Loucy (cell line): Measurements from ENCODE around the gene TMPRSS13.

Experiments
- EZH2phosphoT487 ChIP-seq: fragments of 200-600 bp; IDR thresholded peaks from 2 replicates; pipeline ENCODE4 v1.6.1; 2018; ENCODE audit warnings: antibody characterized with exemption, mild to moderate bottlenecking, moderate library complexity, borderline replicate concordance
- TF ChIP-seq, protein P1 (sequence below): fragments of 200-600 bp; sonication (generic); conservative IDR thresholded peaks from 2 replicates; pipeline ENCODE4 v1.5.1; 2014; ENCODE audit warnings: mild to moderate bottlenecking, antibody characterized with exemption, low read length

DNA sequence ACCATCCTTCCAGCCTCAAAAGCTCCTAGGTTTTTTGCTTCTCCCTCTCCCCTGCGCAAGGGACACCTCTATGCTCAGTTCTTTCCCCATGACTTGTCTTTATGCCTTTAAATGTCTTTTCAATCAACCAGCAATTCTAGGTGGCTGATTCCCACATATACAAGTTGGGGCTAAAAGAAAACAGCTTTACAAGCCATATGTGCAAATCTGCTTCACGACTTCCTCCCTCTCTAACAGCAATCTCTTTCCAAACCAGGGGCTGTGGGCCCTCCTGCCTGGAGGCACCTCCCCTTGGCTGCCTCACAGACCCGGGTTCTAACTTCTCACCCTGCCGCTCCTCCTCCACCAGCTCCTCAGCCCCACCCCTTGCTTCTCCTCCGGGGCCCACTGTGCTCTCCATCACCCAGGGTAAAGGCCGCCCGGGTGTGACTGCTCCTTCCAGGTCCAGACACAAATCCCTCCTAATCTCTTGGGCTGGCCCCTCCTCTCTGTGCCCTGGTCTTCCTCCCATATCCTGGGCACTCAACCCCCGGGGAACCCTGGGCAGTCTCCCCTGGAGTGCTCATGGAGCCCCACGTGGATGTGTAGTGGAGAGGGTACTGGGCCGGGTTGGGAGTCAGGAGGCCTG lies 14.1 kb downstream of the TMPRSS13 start:
- TF ChIP-seq, protein P1, sequence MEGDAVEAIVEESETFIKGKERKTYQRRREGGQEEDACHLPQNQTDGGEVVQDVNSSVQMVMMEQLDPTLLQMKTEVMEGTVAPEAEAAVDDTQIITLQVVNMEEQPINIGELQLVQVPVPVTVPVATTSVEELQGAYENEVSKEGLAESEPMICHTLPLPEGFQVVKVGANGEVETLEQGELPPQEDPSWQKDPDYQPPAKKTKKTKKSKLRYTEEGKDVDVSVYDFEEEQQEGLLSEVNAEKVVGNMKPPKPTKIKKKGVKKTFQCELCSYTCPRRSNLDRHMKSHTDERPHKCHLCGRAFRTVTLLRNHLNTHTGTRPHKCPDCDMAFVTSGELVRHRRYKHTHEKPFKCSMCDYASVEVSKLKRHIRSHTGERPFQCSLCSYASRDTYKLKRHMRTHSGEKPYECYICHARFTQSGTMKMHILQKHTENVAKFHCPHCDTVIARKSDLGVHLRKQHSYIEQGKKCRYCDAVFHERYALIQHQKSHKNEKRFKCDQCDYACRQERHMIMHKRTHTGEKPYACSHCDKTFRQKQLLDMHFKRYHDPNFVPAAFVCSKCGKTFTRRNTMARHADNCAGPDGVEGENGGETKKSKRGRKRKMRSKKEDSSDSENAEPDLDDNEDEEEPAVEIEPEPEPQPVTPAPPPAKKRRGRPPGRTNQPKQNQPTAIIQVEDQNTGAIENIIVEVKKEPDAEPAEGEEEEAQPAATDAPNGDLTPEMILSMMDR, result no peak
- TF ChIP-seq EZH2phosphoT487, result no peak
